PC-9 (cell line): ENCODE measurements around the gene SOX15. TPM values are rescaled to one million over a fixed set of nuclear protein-coding genes. Genes with fewer than 3 reads are reported as not detected.

Source experiments
- BruUV-seq: library from RNA; stranded (reverse); fragments of 400-500 nt; replicated peaks from 2 replicates; lab custom pipeline; 2021; lab: Mats Ljungman, UMichigan
- CTCF ChIA-PET: fragments of 300-600 bp; sonication (Branson Sonifier 250); formaldehyde crosslinking; loops from one replicate; lab custom pipeline; 2022; ENCODE audit warnings: antibody characterized with exemption; lab: Charles Lee
- POLR2A ChIA-PET: fragments of 300-600 bp; sonication (Branson Sonifier 250); formaldehyde crosslinking; loops from one replicate; lab custom pipeline; 2022; ENCODE audit warnings: antibody characterized with exemption; ENCODE audit not compliant: unreplicated experiment; lab: Charles Lee
- DNase-seq, 2 experiments: peaks; one replicate each; pipeline versions ENCODE4 v3.0.0 to v3.0.0-alpha.2; 2015 to 2022; ENCODE audit warnings: mixed read lengths in 1 of 2
- H2AFZ ChIP-seq: fragments of 200-600 bp; sonication (generic); 2 replicates; pipeline ENCODE4 v1.8.1; 2017; ENCODE audit warnings: antibody characterized with exemption
- H3F3A ChIP-seq: fragments of 200-600 bp; sonication (generic); 2 replicates; pipeline ENCODE4 v1.8.1; 2017; ENCODE audit warnings: antibody characterized with exemption, mild to moderate bottlenecking, low read depth; ENCODE audit not compliant: insufficient read depth
- H3K27ac ChIP-seq: fragments of 200-600 bp; sonication (generic); 2 replicates; pipeline ENCODE4 v1.6.1; 2016; ENCODE audit warnings: mixed run types
- H3K27me3 ChIP-seq: fragments of 200-600 bp; sonication (generic); 2 replicates; pipeline ENCODE4 v1.6.1; 2016; ENCODE audit warnings: low read depth, mixed run types; ENCODE audit not compliant: insufficient read depth
- H3K36me3 ChIP-seq: fragments of 200-600 bp; sonication (generic); 2 replicates; pipeline ENCODE4 v1.6.1; 2016; ENCODE audit warnings: low read depth, mixed run types
- H3K4me1 ChIP-seq: fragments of 200-600 bp; sonication (generic); replicated peaks from 2 replicates; pipeline ENCODE4 v1.6.1; 2016; ENCODE audit warnings: mixed run types; ENCODE audit not compliant: insufficient read depth
- H3K4me2 ChIP-seq: fragments of 200-600 bp; sonication (generic); 2 replicates; pipeline ENCODE4 v1.6.1; 2017; ENCODE audit warnings: mixed run types
- H3K4me3 ChIP-seq: fragments of 200-600 bp; sonication (generic); 2 replicates; pipeline ENCODE4 v1.6.1; 2016; ENCODE audit warnings: mixed run types
- H3K79me2 ChIP-seq: fragments of 200-600 bp; sonication (generic); 2 replicates; pipeline ENCODE4 v1.6.1; 2017; ENCODE audit warnings: low read depth, mixed run types
- H3K9me2 ChIP-seq: fragments of 200-600 bp; sonication (generic); 2 replicates; pipeline ENCODE4 v1.8.1; 2017; ENCODE audit warnings: mild to moderate bottlenecking; ENCODE audit not compliant: insufficient read depth
- H3K9me3 ChIP-seq: fragments of 200-600 bp; sonication (generic); 2 replicates; pipeline ENCODE4 v1.8.1; 2016; ENCODE audit warnings: low read depth; ENCODE audit not compliant: insufficient read depth
- H4K20me1 ChIP-seq: fragments of 200-600 bp; sonication (generic); 2 replicates; pipeline ENCODE4 v1.8.1; 2017; ENCODE audit not compliant: insufficient read depth
- CTCF ChIP-seq: fragments of 200-600 bp; sonication (generic); conservative IDR thresholded peaks from 2 replicates; pipeline ENCODE4 v1.6.1; 2017; ENCODE audit warnings: mixed run types, antibody characterized with exemption, mild to moderate bottlenecking, moderate library complexity
- EZH2 ChIP-seq: fragments of 200-600 bp; sonication (generic); IDR thresholded peaks from 2 replicates; pipeline ENCODE4 v1.8.0; 2017; ENCODE audit warnings: antibody characterized with exemption, low read depth
- intact Hi-C: fragments of 100-400 bp; cut with micrococcal nuclease; formaldehyde crosslinking; loops from one replicate; pipeline ENCODE4 v1.10.0; 2022; ENCODE audit not compliant: unreplicated experiment
- total RNA-seq: library from RNA; stranded (reverse); gene quantifications from 2 replicates; pipeline ENCODE4 v1.2.3, GENCODE V29; 2021

SOX15 gene
- total RNA-seq, 1 experiment from 2014 or later = 124 TPM

- BruUV-seq = no TSS peak
- no peak within 1 kb of the TSS for H2AFZ ChIP-seq
- H3K79me2 ChIP-seq = no peaks in the 10 kb centered on the region
- H3K36me3 ChIP-seq = no peaks in the 10 kb centered on the region
- DNase-seq = no peak
- no peaks in the 10 kb centered on the region for H4K20me1 ChIP-seq
- H3K9me2 ChIP-seq = no peaks in the 10 kb centered on the region
- H3F3A ChIP-seq = no peaks in the 10 kb centered on the region
- H3K27me3 ChIP-seq = no peaks in the 10 kb centered on the region
- TF ChIP-seq CTCF (no peak), EZH2 (no peak)
- no peaks in the 10 kb centered on the region for H3K9me3 ChIP-seq
- no peak within 1 kb of the TSS for H3K27ac ChIP-seq
- CTCF ChIA-PET = interaction anchor here (0.7 kb wide), 1 partner anchor 21 kb away, joined by 4 read pairs; no protein-coding TSS in a partner anchor
- peaks cover 4% of the 10 kb centered on the region; the same call in 1 of the 2 replicates for H3K4me1 ChIP-seq
- POLR2A ChIA-PET = interaction anchor here (0.6 kb wide), 2 partner anchors 57 to 58 kb away, joined by 3 to 8 read pairs; no protein-coding TSS in a partner anchor
- H3K4me3 ChIP-seq = no peak within 1 kb of the TSS
- intact Hi-C loops = loop anchor here (5.0 kb wide), 1 partner anchor 57 kb away; the partner anchor contains the start of genes TP53 and WRAP53
- H3K4me2 ChIP-seq = no peak within 1 kb of the TSS
Measured at GRCh38 chr17:7629939-7630571, 40.2 kb upstream of the SOX15 start, which contains the start of gene SHBG. Gene SHBG, plus strand, starts transcription at chr17:7630135. Its CDS starts 38 bp downstream, at chr17:7630173.

GRCh38 chr17:7627250-7628121 lies 37.6 kb upstream of the SOX15 start, which contains the start of gene SAT2:
Gene SAT2, minus strand, starts transcription at chr17:7627821. Its CDS starts 186 bp downstream, at chr17:7627635.
- BruUV-seq = no TSS peak
- H3K4me1 ChIP-seq = peaks cover 4% of the 10 kb centered on the region; the same call in 1 of the 2 replicates
- CTCF ChIA-PET = interaction anchor here (0.6 to 1.3 kb wide), 3 partner anchors 14 to 391 kb away, joined by 3 to 4 read pairs (median 4); partner anchors contain the start of genes TP53 and WRAP53
- no peaks in the 10 kb centered on the region for H3K9me2 ChIP-seq
- H3K9me3 ChIP-seq = no peaks in the 10 kb centered on the region
- no peaks in the 10 kb centered on the region for H4K20me1 ChIP-seq
- DNase-seq = peak; percentile 74 to 97
- no peaks in the 10 kb centered on the region for H3K27me3 ChIP-seq
- H3K27ac ChIP-seq = peak within 1 kb of the TSS; percentile 47; the same call in 1 of the 2 replicates
- no peaks in the 10 kb centered on the region for H3K36me3 ChIP-seq
- H3K4me2 ChIP-seq = peak within 1 kb of the TSS; percentile 81
- POLR2A ChIA-PET = interaction anchor here (0.6 to 1.5 kb wide), 9 partner anchors 12 to 603 kb away, joined by 3 to 9 read pairs (median 7); partner anchors contain the start of genes DVL2, SOX15 and TP53
- H3K4me3 ChIP-seq = peak within 1 kb of the TSS; percentile 79
- TF ChIP-seq EZH2 (no peak), CTCF (no peak)
- no peaks in the 10 kb centered on the region for H3K79me2 ChIP-seq
- intact Hi-C loops = no loop called here
- H2AFZ ChIP-seq = peak within 1 kb of the TSS; percentile 89
- H3F3A ChIP-seq = no peaks in the 10 kb centered on the region

- H3K27me3 ChIP-seq = no peaks in the 10 kb centered on the region
- no peaks in the 10 kb centered on the region for H3K79me2 ChIP-seq
- H3K4me1 ChIP-seq = peaks cover 4% of the 10 kb centered on the region; the same call in 1 of the 2 replicates
- H4K20me1 ChIP-seq = no peaks in the 10 kb centered on the region
- intact Hi-C loops = no loop called here
- CTCF ChIA-PET = interaction anchor here (1.1 to 1.3 kb wide), 2 partner anchors 15 to 61 kb away, joined by 4 read pairs; partner anchors contain the start of genes TP53 and WRAP53
- no peaks in the 10 kb centered on the region for H3K36me3 ChIP-seq
- no peak overlapping the region for H3K27ac ChIP-seq
- peak overlapping the region; percentile 81 for H3K4me2 ChIP-seq
- POLR2A ChIA-PET = interaction anchor here (0.6 to 1.5 kb wide), 3 partner anchors 12 to 36 kb away, joined by 7 to 9 read pairs (median 7); partner anchors contain the start of gene SOX15
- DNase-seq = peak in 1 of 2 experiments; percentile 15
- TF ChIP-seq CTCF (no peak), EZH2 (no peak)
- peak overlapping the region; percentile 79 for H3K4me3 ChIP-seq
- no peaks in the 10 kb centered on the region for H3K9me2 ChIP-seq
- no peaks in the 10 kb centered on the region for H3F3A ChIP-seq
- peak overlapping the region; percentile 89 for H2AFZ ChIP-seq
- H3K9me3 ChIP-seq = no peaks in the 10 kb centered on the region
- TSS peak; percentile 73 for BruUV-seq
Measured at GRCh38 chr17:7626956-7627249, 37.0 kb upstream of the SOX15 start.
